ENCODE results near the gene MAP4K4. TPM values are rescaled to one million over a fixed set of nuclear protein-coding genes. Genes with fewer than 3 reads are reported as not detected.
"Not testable (repeated sequence)": the region's sequence is repeated elsewhere in the genome, so short reads cannot be mapped to it uniquely, and the experiment has no call there.

Gene MAP4K4
- total and polyA plus RNA-seq, 8 donors, result 9.7 to 38.7 (median 15.3) TPM

- no peaks in the 10 kb centered on the region for H3K27me3 ChIP-seq
- peak overlapping the region in 3 of 4 donors; percentile 10 to 67 (median 64) for H3K27ac ChIP-seq
- no peak overlapping the region for H3K4me3 ChIP-seq
- DNase-seq (no peak), FAIRE-seq (no peak), ATAC-seq (peak in 3 of 4 donors; percentile 10 to 47 (median 33))
- 24 to 30% methylated on average over 1 of the region's 1 CpG for WGBS, 2 donors
- TF ChIP-seq, protein P1, sequence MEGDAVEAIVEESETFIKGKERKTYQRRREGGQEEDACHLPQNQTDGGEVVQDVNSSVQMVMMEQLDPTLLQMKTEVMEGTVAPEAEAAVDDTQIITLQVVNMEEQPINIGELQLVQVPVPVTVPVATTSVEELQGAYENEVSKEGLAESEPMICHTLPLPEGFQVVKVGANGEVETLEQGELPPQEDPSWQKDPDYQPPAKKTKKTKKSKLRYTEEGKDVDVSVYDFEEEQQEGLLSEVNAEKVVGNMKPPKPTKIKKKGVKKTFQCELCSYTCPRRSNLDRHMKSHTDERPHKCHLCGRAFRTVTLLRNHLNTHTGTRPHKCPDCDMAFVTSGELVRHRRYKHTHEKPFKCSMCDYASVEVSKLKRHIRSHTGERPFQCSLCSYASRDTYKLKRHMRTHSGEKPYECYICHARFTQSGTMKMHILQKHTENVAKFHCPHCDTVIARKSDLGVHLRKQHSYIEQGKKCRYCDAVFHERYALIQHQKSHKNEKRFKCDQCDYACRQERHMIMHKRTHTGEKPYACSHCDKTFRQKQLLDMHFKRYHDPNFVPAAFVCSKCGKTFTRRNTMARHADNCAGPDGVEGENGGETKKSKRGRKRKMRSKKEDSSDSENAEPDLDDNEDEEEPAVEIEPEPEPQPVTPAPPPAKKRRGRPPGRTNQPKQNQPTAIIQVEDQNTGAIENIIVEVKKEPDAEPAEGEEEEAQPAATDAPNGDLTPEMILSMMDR (IDR thresholded peaks at IDR 0.05), result no peak
- intact Hi-C loops (cut with DNase I), result no loop called here
- no peaks in the 10 kb centered on the region for H3K36me3 ChIP-seq
- H3K9me3 ChIP-seq, result no peaks in the 10 kb centered on the region
- H3K4me1 ChIP-seq, result peaks cover 18 to 57% (median 47%) of the 10 kb centered on the region in 3 donors
Observed at GRCh38 chr2:101742547-101742946, 45.0 kb downstream of the MAP4K4 start.

DNA sequence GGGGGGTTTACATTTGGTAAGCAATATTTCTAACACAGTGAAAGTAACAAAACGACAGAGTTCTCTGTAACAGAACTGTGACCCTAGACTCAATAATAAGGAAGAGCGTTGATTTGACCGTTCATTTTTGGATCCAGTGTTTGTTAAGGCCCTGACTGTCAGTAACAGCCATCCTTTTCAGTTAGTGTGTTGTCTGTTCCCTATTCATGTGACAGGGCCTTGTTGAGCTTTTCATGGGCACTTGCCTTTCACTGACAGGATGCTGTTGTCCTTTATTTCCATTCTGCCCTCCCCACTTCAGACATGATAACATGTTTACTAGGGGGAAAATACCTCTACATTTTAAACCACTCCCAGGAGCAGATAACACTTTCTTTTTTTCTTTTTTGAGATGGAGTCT lies 45.8 kb downstream of the MAP4K4 start:
- Histone ChIP-seq H3K27me3 (no peaks in the 10 kb centered on the region), H3K4me1 (peaks cover 26 to 57% (median 47%) of the 10 kb centered on the region in 3 donors), H3K4me3 (no peak overlapping the region), H3K27ac (peak overlapping the region in 2 of 4 donors; percentile 64 to 67), H3K36me3 (no peaks in the 10 kb centered on the region), H3K9me3 (no peaks in the 10 kb centered on the region)
- no peak for FAIRE-seq
- intact Hi-C loops (cut with DNase I), result no loop called here
- no peak for ATAC-seq
- WGBS, 2 donors, result 87 to 94% methylated on average over 3 of the region's 3 CpGs
- no peak for DNase-seq
- TF ChIP-seq, protein P1 (IDR thresholded peaks at IDR 0.05), result no peak

DNA sequence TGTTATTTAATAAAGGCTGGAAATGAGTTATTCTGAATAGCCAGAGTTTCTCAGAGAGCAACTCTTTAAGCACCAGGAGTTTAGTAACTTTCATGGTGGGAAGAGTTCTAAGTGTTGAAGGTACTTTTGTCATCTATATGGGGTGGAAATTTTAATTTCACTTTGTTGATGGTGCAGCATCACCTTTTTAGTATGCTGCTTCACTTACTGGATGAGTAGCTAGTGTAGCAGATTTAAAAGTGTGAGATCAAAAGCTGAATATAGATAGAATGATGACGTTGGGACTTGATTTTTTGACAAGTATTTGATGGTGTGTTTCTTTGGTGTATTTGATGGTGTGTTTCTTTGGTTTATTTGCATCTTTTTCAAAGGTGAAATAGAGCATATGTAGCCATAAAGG lies 47.3 kb downstream of the MAP4K4 start:
- no peaks in the 10 kb centered on the region for H3K27me3 ChIP-seq
- intact Hi-C loops (cut with DNase I), result no loop called here
- H3K4me1 ChIP-seq, result peaks cover 28 to 54% (median 47%) of the 10 kb centered on the region in 3 donors
- ATAC-seq (no peak), FAIRE-seq (no peak), DNase-seq (no peak)
- 68 to 75% methylated on average over 1 of the region's 1 CpG for WGBS, 2 donors
- H3K27ac ChIP-seq, result no peak overlapping the region
- TF ChIP-seq, protein P1 (IDR thresholded peaks at IDR 0.05), result no peak
- no peak overlapping the region for H3K4me3 ChIP-seq
- no peaks in the 10 kb centered on the region for H3K36me3 ChIP-seq
- no peaks in the 10 kb centered on the region for H3K9me3 ChIP-seq

DNA sequence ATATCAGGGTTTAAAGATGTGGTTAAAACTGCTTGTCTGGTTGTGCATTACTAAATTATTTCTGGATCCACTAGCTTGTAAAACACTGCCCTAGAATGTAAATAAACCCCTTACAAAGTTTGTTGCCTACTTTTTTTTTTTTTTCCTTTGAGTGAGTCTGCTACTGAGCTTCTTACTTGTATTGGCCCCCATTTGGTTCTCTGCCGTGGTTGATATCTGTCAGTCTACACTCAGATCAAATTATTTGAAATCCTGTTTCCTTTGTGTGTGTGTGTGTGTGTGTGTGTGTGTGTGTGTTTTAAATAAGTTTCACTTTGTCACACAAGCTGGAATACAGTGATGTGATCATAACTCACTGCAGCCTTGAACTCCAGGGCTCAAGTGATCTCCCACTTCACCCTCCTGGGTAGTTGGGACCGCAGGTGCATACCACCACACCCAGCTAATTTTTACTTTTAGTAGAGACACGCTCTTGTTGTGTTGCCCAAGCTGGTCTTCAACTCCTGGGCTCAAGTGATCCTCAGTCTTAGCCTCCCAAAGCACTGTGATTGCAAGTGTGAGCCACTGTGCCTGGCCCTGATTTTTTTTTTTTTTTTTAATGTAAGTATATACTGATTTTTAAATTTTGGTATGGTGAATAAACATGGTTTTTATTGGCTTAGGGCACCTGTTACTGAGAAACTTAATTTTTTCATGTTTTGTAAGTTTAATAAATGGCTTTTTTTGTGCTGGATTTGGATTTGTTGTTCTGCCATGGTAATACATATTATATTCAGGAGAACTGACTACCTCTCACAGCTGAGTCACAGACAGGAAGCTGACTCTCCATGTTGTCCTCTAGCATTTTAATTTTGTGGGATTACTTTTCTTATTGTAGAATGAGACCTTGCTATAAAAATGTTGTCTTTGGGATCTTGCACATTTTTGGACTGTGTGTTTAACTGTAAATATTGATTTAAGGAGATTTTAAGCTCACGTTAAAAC lies 48.5 kb downstream of the MAP4K4 start:
- ATAC-seq (peak in 3 of 4 donors; percentile 30 to 52 (median 43)), FAIRE-seq (no peak), DNase-seq (no peak)
- TF ChIP-seq, protein P1 (IDR thresholded peaks at IDR 0.05), result no peak
- H3K27me3 ChIP-seq, result no peaks in the 10 kb centered on the region
- no peak overlapping the region for H3K4me3 ChIP-seq
- H3K4me1 ChIP-seq, result peaks cover 28 to 48% (median 42%) of the 10 kb centered on the region in 3 donors
- H3K27ac ChIP-seq, result peak overlapping the region in 1 of 4 donors; percentile 50
- H3K36me3 ChIP-seq, result no peaks in the 10 kb centered on the region
- WGBS, 2 donors, result 68 to 70% methylated on average over 4 of the region's 4 CpGs
- intact Hi-C loops (cut with DNase I), result no loop called here
- H3K9me3 ChIP-seq, result no peaks in the 10 kb centered on the region

GRCh38 chr2:101748000-101748399 lies 50.5 kb downstream of the MAP4K4 start:
- ATAC-seq (no peak), DNase-seq (no peak), FAIRE-seq (no peak)
- intact Hi-C loops (cut with DNase I), result no loop called here
- Histone ChIP-seq H3K27me3 (no peaks in the 10 kb centered on the region), H3K27ac (no peak overlapping the region), H3K36me3 (no peaks in the 10 kb centered on the region), H3K4me3 (no peak overlapping the region), H3K9me3 (no peaks in the 10 kb centered on the region), H3K4me1 (peaks cover 22 to 34% (median 31%) of the 10 kb centered on the region in 3 donors)
- 8 to 10% methylated on average over 1 of the region's 1 CpG for WGBS, 2 donors
- TF ChIP-seq, protein P1 (IDR thresholded peaks at IDR 0.05), result no peak

DNA sequence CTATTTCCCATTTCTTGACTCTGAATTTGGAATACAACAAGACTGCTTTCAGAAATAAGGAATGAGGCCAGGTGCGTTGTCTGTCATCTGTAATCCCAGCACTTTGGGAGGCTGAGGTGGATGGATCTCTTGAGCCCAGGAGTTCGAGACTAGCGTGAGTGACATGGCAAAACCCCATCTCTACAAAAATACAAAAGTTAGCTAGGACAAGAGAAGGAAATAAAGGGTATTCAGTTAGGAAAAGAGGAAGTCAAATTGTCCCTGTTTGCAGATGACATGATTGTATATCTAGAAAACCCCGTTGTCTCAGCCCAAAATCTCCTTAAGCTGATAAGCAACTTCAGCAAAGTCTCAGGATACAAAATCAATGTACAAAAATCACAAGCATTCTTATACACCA lies 51.0 kb downstream of the MAP4K4 start:
- intact Hi-C loops (cut with DNase I); H3K27me3 ChIP-seq; DNase-seq; FAIRE-seq; ATAC-seq; H3K36me3 ChIP-seq; H3K27ac ChIP-seq; H3K4me3 ChIP-seq; H3K9me3 ChIP-seq: not testable (repeated sequence)
- peaks cover 22 to 34% (median 31%) of the 10 kb centered on the region in 3 donors for H3K4me1 ChIP-seq
- 70 to 90% methylated on average over 3 to 4 of the region's 4 CpGs for WGBS, 2 donors

Data from pancreas (tissue), 10 donors.